HTR-8/SVneo (cell line): ENCODE data around the gene ITGBL1.

Source experiments
- DNase-seq: peaks from one replicate; pipeline ENCODE4 v3.0.0; 2011; ENCODE audit warnings: low spot score, mixed read lengths; ENCODE audit not compliant: insufficient read length
- FAIRE-seq: peaks from 2 replicates; lab custom pipeline; 2011; peaks lifted over from hg19 to GRCh38; lab: Jason Lieb, UNC

Gene ITGBL1

DNA sequence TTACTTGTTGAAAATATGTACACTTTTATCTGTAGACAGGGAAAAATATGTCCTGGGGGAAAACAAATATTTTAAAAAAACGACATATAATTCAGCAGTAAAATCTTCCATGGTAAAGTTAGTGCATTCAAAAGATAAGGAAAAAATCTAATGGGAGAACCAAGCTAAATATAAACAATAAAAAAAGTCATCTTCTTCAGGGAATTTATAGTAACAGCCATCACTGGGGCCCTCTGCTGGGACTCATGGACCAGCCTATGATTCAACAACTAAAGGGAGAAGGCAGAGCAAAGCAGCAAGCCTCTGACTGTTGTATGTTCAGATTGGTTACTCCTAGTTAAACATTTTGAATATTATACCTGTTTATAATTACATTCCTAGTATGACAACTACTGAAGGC is 93.0 kb downstream of the ITGBL1 start:
- DNase-seq = no peak

DNA sequence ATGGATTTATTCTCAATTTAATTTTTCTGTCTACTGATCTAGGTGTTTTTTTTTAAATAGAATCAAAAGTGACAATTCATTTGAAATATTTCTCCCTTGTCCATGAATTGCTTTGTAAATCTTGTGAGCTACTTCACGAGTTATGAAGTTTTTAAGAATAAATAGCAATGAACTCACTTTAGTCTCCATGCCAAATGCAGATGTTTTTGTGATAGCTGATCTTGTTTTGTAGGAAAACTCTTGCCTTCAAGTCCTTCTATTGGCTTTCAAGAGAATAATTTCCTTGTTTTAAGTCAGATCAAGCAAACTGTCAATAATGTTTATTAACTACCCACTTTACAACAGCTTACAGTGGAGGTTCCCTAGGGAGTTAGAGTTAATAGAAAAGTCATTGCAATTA is 99.8 kb downstream of the ITGBL1 start:
- FAIRE-seq = no peak
- no peak for DNase-seq

More for the DNA sequence above, 93.0 kb downstream of the ITGBL1 start:
- no peak for FAIRE-seq

DNA sequence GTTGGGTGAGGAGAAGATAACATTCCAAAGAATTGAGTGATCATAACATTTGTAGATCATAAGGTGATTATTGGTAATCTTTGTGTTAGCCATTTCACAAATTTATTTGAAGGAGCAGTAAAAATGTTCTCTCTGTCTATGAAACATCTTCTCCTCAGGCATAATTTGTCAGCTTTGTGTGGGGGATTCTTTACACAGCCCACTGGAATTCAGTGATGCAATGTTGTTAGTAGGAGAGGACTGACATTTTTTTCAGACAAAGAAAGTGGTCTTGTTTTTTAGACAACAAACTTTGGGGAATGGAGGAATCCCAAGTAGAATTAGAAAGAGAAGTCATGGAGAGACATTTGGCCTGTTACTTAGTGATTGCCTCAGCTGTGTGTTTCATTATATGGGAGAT is 100.3 kb downstream of the ITGBL1 start:
- no peak for FAIRE-seq
- DNase-seq = peak; percentile 10

DNA sequence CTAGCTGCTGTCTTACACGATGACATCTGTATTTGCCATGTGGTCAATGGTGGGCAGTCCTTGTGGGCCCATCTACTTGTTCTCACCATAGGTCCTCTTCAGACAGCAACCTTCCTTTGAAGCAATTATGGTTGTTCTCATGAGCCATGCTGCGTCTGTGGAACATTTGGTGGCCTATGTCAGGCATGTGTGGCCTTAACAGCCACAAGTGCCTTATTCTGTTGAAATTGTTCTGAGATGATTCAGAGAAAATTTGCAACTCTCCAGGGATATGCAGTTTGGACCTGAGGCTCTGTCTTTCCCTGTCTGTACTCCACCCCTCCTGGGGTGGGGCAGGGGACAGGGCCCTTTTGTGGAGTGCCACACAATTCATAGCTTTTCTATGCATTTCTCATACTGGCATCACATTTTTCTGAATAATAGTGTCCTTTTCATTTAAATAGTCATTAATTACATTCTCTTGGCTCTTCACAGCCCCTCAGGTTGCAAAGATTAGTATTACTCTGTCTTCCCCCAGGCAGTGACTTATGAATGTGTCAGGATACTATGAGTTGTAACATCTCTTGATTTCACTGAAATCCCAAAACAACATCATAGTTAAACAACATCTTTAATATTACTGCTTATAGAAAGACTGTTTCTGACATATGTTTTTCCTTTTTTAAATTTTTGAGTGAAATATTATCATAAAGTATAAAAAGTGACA is 102.1 kb downstream of the ITGBL1 start:
- no peak for FAIRE-seq
- no peak for DNase-seq

DNA sequence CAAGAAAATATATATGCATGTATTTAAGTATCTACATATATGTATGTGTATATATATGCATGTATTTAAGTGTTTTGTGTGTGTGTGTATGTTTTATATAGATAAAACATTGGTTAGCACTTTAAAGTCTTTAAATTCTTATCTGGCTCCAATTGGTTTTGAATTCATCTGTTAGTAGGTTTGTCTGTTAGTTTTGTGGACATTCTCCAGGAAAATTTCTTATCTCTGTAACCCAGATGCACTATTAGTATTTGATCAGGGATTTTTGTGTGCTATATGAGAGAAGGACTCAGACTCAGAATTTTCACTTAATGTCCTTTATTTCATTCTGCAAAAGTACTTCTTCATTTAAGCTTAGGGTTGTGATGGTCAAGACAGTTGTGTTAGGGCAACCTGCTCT is 103.1 kb downstream of the ITGBL1 start:
- DNase-seq = no peak
- FAIRE-seq = no peak

DNA sequence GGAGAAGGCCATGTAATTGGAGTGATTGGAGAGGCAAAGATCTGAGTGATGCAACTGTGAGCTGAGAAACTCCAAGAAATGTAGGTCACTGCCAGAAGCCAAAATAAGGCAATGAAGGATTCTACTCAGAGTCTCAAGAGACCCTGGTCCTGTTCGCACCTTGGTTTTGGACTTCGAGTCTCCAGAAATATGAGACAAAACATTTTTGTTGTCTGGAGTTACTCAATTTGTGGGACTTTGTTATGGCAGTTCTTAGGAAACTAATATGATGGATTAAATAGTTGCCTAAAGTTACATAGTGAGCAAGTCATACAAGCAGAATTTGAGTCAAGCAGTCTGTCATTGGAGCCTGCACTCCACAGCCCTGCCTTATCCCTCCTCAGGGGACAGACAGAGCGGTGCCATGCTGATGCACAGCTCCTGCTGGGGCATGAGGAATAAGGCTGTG is 104.2 kb downstream of the ITGBL1 start:
- FAIRE-seq (no peak), DNase-seq (no peak)

DNA sequence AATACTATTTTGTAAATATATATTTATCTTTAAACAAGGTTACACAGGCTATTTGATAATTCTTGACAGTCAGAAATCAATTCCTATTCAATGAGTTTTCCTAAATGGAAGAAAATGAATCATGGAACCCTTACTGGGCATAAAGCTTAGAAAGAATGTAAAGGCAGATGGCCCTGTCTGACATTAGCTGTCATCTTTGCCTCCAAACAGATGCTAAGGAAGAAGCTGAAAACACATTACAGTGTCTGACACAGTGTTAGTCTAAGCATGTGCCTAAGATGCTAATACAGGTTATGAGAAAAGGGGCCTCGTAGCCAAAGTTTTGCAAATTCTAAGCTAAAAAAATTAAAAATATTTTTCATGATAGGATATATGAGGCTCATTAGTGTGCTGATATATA is 112.8 kb downstream of the ITGBL1 start:
- FAIRE-seq = no peak
- DNase-seq = no peak

DNA sequence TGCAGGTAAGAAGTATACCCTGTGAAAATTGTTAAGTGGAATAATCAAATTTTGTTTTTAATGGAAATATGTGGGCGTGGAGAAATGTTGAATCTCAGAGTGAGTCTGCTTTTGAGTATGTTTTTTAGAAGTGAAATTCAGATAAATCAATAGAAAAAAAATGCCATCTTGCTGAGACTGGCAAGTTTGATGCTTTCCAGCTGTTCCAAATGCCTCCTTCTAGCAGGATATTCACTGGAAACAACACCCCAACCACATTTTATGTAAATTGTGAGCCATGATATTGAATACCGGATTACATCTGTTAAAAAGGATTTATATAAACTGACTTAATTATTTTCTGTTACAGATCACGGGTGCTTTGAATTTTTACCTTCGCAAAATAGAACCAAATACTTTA is 115.4 kb downstream of the ITGBL1 start:
- no peak for DNase-seq
- FAIRE-seq = no peak

DNA sequence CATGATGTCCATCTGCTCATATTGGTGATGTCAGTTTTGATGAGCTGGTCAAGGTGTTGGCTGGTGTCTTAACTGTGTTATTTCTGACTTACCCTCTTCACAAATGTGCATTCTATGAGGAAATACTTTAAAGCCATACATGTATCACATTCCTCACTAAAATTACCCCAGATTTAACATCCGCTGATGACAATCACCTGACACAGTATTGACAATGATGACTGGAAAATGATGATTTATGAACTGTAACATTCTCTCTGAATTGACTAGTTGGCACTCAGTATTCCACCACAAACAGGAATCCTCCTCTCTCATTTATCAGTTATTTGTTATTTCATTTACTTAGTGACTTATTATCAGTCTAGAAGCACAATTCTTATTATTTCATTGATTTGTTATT is 117.3 kb downstream of the ITGBL1 start:
- DNase-seq (no peak), FAIRE-seq (no peak)

DNA sequence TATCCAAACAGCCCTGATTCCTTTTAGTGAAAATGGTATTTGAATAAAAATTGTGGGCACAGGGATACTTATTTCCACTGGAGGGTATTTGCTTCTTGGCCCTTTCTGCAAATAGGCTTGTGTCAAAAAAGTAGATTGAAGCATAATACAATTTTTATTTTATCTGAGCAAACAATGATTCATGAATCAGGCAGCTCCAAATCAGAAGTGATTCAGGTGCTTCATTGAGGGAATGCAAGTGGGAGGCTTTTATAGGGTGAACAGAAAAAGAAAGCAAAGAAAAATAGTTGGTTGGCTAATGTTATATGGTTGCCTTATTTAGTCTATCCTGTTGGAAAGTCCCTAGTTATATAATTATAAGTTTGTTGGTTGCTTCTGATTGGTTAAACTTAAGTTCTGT is 117.9 kb downstream of the ITGBL1 start:
- DNase-seq (no peak), FAIRE-seq (no peak)

DNA sequence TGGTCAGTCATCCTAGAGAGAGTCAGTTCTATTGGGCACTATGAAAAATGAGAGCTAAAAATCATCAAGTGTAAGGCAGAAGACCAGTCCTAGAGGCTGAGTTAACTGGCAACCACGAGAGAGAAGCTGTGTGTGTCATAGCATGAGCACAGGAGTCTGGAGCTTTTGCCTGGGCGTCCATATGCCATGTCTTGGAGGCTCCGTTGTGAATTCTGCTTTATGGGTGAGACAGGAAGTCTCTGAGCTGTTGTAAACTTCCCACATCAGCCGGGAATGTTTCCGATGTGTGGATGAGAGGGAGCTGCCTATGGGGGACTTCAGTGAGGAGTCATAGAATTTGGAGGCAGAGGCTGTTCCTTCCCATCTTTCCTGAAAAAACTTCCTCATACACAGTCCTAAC is 120.0 kb downstream of the ITGBL1 start:
- DNase-seq (no peak), FAIRE-seq (no peak)

DNA sequence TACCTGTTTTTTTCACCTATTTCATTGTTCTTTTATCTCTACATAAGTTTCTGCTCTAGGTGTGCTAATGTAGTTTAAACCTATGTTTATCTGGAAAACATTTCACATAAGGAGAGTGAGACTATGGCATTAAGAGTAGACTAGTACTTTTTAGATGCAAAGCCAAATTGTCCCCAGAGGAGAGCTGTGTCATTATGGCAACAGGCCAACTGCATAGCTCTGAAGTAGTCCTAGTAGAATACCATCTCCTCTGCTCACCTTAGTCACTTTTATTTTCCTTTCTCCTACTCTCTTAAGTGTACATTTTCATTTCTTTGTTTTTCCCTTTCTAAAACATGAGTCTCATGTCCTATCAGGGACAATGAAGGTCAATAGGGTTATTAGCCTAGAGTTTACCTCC is 123.1 kb downstream of the ITGBL1 start:
- FAIRE-seq (no peak), DNase-seq (no peak)

DNA sequence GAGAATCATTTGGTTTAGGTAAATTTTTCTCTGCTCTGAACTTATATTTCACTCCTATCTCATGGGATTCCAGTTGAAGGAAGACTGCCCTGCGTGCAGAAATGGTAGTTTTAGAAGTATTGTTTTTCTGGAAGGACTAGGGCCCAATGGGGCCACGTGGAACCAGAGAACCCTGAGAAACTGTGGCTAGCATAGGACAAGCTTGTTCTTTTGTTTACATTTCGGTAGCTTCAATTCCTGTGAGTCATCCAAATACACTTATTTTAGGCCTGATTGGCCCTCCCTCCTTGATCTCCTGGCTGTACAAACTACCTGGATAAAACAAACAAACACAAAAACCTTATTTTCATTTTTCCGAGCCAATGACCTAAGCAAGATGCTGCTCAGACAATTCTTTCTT is 124.0 kb downstream of the ITGBL1 start:
- no peak for FAIRE-seq

DNA sequence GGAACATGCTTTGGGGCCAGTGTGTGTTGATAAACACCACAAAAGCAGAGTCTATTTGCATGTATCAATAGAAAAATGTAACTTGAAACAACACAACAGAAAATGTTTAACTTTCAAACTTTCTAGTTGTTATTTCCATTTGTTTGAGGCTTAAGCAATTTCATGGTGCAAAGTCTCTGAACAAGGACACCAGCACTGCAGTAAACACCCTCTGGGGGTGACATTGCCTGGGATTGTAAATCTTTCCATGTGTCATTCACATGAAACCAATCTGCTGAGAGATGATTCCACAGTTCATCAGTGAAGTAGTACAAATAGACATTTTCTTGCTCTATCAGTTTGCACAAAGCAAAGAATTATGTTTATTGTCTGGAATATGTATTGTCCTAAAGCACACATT is 124.5 kb downstream of the ITGBL1 start:
- FAIRE-seq = no peak
- no peak for DNase-seq

More for the DNA sequence above, 124.0 kb downstream of the ITGBL1 start:
- DNase-seq = no peak

DNA sequence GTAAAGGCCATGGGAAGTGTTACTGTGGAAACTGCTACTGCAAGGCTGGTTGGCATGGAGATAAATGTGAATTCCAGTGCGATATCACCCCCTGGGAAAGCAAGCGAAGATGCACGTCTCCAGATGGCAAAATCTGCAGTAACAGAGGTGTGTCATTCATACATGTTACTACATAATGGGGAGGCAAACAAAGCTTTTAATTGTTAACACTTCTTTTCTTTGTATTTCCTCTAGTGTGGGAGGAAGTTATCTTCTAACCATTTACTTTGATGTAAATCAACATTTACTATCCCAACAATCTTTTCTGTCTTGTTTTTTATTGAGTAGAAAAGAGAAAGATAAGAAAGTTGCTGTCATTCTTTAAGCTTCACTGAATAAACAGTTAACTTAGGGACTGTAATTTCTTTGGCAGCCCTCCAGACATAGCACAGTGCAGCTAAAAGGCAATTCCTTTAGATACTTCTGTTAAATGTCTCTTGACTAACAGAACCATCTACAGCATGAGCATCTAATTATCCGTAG is 126.9 kb downstream of the ITGBL1 start:
- FAIRE-seq (no peak), DNase-seq (no peak)

DNA sequence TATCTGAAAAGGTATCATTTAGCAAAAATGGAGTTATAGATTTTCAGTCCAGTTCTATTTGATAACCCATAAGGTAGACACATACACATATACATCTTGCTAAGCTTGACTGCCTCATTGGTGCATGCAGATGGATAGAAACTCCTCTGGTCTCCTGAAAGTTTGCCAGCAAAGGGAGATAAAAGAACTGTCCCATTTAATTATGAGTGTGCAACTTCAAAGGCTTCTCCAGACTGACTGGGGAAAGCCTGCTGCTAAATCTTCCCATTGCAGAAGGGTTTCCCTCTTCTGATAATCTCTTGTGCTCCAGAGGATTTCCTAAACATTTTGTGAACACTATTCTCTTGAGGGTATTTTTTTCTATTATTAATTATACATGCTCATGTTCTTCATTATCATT is 131.9 kb downstream of the ITGBL1 start:
- DNase-seq (no peak), FAIRE-seq (no peak)

DNA sequence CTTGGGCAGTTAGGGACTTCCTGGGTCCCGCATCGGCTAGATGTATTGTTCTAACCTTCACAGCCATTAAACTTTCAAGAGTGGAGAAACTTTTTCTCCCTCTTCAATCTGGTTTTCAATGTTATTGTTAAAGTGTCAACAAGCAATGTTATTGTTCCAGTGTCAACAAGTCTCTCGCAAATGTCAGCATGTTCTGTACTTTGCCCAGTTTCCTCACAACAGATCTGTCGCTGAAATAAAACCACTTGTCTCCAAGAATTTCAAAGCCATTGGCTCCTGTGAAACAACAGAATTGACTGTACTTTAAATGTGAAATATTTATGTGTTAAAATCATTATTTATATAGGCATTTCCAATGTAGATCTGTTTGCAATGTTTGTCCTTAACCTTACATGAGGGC is 138.0 kb downstream of the ITGBL1 start:
- FAIRE-seq = no peak

DNA sequence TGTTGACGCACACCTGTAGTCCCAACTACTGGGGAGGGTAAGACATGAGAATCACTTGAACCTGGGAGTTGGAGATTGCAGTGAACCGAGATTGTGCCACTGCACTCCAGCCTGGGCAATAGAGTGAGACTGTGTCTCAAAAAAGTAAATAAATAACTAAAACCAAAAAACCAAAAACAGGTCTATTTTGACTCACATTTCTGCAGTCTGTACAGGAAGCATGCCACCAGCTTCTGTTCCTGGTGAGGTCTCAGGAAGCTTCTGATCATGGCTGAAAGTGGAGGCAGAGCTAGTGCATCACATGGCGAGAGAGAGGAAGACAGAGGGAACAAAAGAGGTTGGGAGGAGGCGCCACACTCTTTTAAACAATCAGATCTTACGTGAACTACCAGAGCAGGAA is 142.5 kb downstream of the ITGBL1 start:
- DNase-seq (no peak), FAIRE-seq (no peak)

More for the DNA sequence above, 138.0 kb downstream of the ITGBL1 start:
- DNase-seq = no peak

DNA sequence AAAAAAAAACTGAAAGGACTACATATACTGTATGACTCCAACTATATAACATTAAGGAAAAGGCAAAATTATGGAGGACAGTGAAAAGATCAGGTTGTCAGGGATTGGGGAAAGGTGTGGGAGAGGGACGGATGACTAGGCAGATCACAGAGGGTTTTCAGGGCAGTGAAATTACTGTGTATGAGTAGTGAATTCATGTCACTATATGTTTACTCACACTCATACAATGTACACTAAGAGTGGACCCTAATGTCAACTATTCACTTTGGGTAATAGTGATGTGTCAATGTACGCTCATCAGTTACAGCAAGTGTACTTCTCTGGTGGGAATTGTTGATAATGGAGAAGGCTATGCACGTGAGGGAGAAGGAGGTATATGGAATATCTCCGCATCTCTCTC is 144.3 kb downstream of the ITGBL1 start:
- FAIRE-seq (no peak), DNase-seq (no peak)

DNA sequence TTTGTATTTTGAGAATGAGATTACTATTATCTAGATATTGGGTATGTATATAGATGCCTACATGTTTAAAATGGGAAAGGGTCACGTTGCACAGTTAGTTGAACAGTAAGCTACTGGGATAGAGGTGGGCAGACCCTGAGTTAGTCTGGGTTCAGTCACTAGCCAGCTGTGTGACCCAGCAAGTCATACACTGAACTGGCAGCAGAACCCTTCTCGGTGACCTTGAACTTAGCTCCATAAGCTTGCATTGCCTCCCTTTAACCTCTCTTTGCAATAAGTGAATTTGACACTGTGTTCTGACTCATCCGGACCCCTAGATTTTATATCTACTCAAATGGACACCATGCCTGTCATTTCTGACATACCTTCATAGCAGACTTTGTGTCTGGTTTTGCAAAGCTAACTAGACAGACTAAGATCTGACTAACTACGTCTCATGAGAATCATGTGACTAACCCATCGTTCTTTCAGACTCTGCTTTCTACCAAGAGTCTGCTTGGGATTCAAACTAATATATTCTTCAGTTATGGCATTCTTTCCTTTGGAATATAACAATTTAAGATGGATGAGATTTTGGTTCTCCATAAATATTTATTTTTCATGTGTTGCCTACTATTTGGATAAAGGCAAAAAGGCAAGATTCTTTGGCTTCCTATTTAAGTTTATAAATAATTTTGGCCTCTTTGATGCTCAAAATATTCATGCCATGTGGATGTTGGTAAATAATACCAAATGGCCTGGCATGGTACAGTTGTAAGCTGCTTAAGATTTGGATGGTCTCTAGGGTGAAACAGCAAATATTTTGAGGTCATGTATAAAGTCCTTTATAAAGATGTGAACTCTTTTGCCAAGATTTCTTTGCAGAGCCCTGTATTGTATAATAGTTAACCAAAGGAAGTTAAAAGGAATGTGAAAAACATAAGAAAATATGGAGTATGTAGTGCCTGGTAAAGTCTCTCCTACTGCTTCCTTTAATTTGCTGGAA is 159.3 kb downstream of the ITGBL1 start:
- no peak for FAIRE-seq
- no peak for DNase-seq

DNA sequence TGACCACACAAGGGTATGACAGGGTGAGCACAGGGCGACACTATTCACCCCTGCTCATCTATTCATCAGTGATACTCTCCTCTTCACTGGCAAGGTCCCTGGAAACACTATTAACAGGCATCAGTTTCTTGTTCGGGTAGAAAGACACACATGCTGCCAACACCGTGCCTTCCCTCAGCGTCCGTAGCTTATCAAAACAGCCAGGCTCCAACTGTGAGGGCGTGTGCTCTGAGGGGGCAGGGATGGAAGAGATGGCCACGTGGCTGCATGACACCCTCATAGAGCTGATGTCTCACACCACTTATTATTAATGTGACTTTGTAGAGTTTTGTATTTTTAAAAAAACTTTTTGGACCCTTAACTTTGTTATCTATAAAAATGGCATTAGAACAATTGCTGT is 160.3 kb downstream of the ITGBL1 start:
- no peak for DNase-seq
- FAIRE-seq = no peak
